Stimulated activated CD4-positive, alpha-beta T cell treated with anti-CD3 and anti-CD28 coated beads, Interleukin-2, amount 100 ng/mL, for 4 hours (primary cell): ENCODE results near the gene SETD3.
A peak's percentile ranks its signal among the peaks of the same experiment; 100 is the strongest.

Experiments used
- DNase-seq: peaks from one replicate; pipeline ENCODE4 v3.0.0-alpha.2; 2020; ENCODE audit warnings: low read depth

SETD3 gene

GRCh38 chr14:99479906-99480869, at the start of gene SETD3:
Gene SETD3, minus strand, starts transcription at chr14:99480859. Its CDS starts 15,054 bp downstream, at chr14:99465805.
- DNase-seq, result peak; percentile 9

GRCh38 chr14:99529899-99530298, 49.2 kb upstream of the SETD3 start:
- no peak for DNase-seq

- no peak for DNase-seq
Observed at GRCh38 chr14:99527427-99528076, 46.9 kb upstream of the SETD3 start.

- no peak for DNase-seq
Observed at GRCh38 chr14:99527026-99527425, 46.4 kb upstream of the SETD3 start.

- DNase-seq, result no peak
Observed at GRCh38 chr14:99525699-99526080, 45.0 kb upstream of the SETD3 start.

- no peak for DNase-seq
Observed at GRCh38 chr14:99524804-99525698, 44.4 kb upstream of the SETD3 start.

GRCh38 chr14:99524091-99524661, 43.5 kb upstream of the SETD3 start:
- no peak for DNase-seq

- DNase-seq, result no peak
Observed at GRCh38 chr14:99523704-99524055, 43.0 kb upstream of the SETD3 start.

- no peak for DNase-seq
Observed at GRCh38 chr14:99522934-99523703, 42.5 kb upstream of the SETD3 start.

- DNase-seq, result no peak
Observed at GRCh38 chr14:99522457-99522891, 41.8 kb upstream of the SETD3 start.

GRCh38 chr14:99522025-99522401, 41.4 kb upstream of the SETD3 start:
- no peak for DNase-seq

- DNase-seq, result no peak
Observed at GRCh38 chr14:99521176-99522024, 40.7 kb upstream of the SETD3 start.

- DNase-seq, result no peak
Observed at GRCh38 chr14:99520571-99521081, 40.0 kb upstream of the SETD3 start.

- DNase-seq, result no peak
Observed at GRCh38 chr14:99519931-99520421, 39.3 kb upstream of the SETD3 start.

GRCh38 chr14:99519347-99519881, 38.8 kb upstream of the SETD3 start:
- DNase-seq, result no peak

- DNase-seq, result peak; percentile 75
Observed at GRCh38 chr14:99518441-99519346, 38.0 kb upstream of the SETD3 start.

- DNase-seq, result no peak
Observed at GRCh38 chr14:99517643-99518381, 37.2 kb upstream of the SETD3 start.
